ENCODE data around the gene RAB3GAP2. TPM values are rescaled to one million over a fixed set of nuclear protein-coding genes. Genes with fewer than 3 reads are reported as not detected.

Gene RAB3GAP2
- total RNA-seq, 1 donor from 2014 or later: 50.6 TPM

DNA sequence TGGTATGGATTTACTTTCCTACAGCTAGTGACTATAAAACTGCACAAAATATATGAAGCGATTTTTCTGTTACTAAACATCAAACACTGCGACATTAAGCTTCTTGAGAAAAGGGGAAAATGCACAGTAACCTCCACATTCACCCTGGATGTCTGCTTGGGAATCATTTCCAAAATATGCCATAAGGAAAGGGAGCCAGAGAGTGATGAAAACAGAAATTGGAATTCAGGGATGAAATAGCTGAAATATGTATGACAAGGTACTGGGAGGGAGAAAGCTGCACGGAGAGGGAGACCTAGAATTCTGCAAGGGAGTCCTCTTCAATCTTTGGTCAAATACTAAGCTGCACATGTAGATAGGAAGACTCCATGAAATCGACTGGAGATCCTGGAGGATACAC, 31.6 kb upstream of the RAB3GAP2 start:
- peaks cover 16% of the 10 kb centered on the region for H3K9me3 Mint-ChIP-seq
- H3K27me3 Mint-ChIP-seq (ENCODE audit: low read depth): no peaks in the 10 kb centered on the region
- H3K36me3 Mint-ChIP-seq: peaks cover 3% of the 10 kb centered on the region
- peaks cover 14% of the 10 kb centered on the region for H3K4me1 Mint-ChIP-seq
- no peak overlapping the region for H3K27ac Mint-ChIP-seq
- no peak for TF ChIP-seq CTCF (IDR thresholded peaks at IDR 0.05; ENCODE audit: unreplicated experiment)
- DNase-seq (ENCODE audit: low spot score in 2 of 2, unreplicated experiment in 2 of 2): no peak
- no peak overlapping the region for H3K4me3 Mint-ChIP-seq

DNA sequence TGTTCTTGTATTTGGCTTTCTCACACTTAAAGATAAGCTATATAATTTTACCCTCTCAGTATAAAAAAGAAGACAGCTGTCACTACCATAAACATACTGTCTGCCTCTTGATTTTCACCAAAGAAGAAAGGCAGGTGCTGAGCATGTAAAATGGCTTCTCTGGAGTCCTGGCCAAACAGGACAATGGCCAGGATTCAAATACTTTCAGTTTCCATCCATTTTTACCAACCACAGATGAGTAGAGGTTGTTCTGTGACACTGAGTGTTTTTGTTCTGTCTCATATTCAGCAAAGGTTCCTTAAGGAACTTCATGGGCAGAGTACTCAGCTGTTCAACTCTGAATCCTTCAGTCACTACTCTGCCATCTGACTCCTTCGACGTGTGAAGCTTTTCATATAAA, 29.4 kb upstream of the RAB3GAP2 start:
- Mint-ChIP-seq H3K27ac (peak overlapping the region; percentile 57), H3K36me3 (peaks cover 3% of the 10 kb centered on the region), H3K9me3 (peaks cover 13% of the 10 kb centered on the region), H3K4me3 (no peak overlapping the region), H3K4me1 (peaks cover 19% of the 10 kb centered on the region), H3K27me3 (ENCODE audit: low read depth) (no peaks in the 10 kb centered on the region)
- no peak for DNase-seq (ENCODE audit: low spot score in 2 of 2, unreplicated experiment in 2 of 2)
- no peak for TF ChIP-seq CTCF (IDR thresholded peaks at IDR 0.05; ENCODE audit: unreplicated experiment)

GRCh38 chr1:220300442-220301121, 28.3 kb upstream of the RAB3GAP2 start:
- Mint-ChIP-seq H3K9me3 (peaks cover 7% of the 10 kb centered on the region), H3K4me1 (peaks cover 19% of the 10 kb centered on the region), H3K27ac (peak overlapping the region; percentile 99), H3K4me3 (peak overlapping the region; percentile 55), H3K27me3 (ENCODE audit: low read depth) (no peaks in the 10 kb centered on the region), H3K36me3 (peaks cover 3% of the 10 kb centered on the region)
- DNase-seq (ENCODE audit: low spot score in 2 of 2, unreplicated experiment in 2 of 2): peak; percentile 37 to 70
- no peak for TF ChIP-seq CTCF (IDR thresholded peaks at IDR 0.05; ENCODE audit: unreplicated experiment)

GRCh38 chr1:220299337-220299736, 27.1 kb upstream of the RAB3GAP2 start:
- no peak for TF ChIP-seq CTCF (IDR thresholded peaks at IDR 0.05; ENCODE audit: unreplicated experiment)
- Mint-ChIP-seq H3K27ac (peak overlapping the region; percentile 55), H3K4me1 (peaks cover 19% of the 10 kb centered on the region), H3K36me3 (no peaks in the 10 kb centered on the region), H3K27me3 (ENCODE audit: low read depth) (no peaks in the 10 kb centered on the region), H3K4me3 (no peak overlapping the region), H3K9me3 (no peaks in the 10 kb centered on the region)
- no peak for DNase-seq (ENCODE audit: low spot score in 2 of 2, unreplicated experiment in 2 of 2)

- no peaks in the 10 kb centered on the region for H3K36me3 Mint-ChIP-seq
- no peaks in the 10 kb centered on the region for H3K27me3 Mint-ChIP-seq (ENCODE audit: low read depth)
- TF ChIP-seq CTCF (IDR thresholded peaks at IDR 0.05; ENCODE audit: unreplicated experiment): no peak
- H3K27ac Mint-ChIP-seq: peak overlapping the region; percentile 55
- DNase-seq (ENCODE audit: low spot score in 2 of 2, unreplicated experiment in 2 of 2): no peak
- no peaks in the 10 kb centered on the region for H3K9me3 Mint-ChIP-seq
- H3K4me1 Mint-ChIP-seq: peaks cover 19% of the 10 kb centered on the region
- no peak overlapping the region for H3K4me3 Mint-ChIP-seq
Observed at GRCh38 chr1:220298470-220299205, 26.4 kb upstream of the RAB3GAP2 start.

All from mesothelial cell of epicardium (in vitro differentiated cells).